Measurements from ENCODE around the gene FBN2.

The FBN2 gene

DNA sequence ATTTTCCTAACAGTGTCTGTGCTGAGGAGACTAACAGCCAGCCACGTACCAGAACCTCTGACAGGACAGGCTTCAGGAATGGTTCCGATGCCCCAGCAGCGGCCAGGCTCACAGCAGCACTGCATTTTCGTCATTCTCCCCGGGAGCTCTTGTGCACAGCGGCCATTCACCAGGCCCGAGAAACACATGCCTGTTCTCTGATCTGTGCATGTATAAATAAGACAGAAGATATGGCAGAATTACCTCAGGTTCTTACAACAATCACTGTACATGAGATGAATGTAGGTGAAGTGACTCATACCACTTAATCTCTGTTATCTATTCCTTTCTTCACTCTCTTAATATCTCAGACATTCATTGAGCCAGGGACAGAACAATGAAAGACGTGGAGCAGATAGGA, 143.0 kb downstream of the FBN2 start:
- H3K27me3 ChIP-seq, result peaks cover 7% of the 10 kb centered on the region
- TF ChIP-seq, protein P1, sequence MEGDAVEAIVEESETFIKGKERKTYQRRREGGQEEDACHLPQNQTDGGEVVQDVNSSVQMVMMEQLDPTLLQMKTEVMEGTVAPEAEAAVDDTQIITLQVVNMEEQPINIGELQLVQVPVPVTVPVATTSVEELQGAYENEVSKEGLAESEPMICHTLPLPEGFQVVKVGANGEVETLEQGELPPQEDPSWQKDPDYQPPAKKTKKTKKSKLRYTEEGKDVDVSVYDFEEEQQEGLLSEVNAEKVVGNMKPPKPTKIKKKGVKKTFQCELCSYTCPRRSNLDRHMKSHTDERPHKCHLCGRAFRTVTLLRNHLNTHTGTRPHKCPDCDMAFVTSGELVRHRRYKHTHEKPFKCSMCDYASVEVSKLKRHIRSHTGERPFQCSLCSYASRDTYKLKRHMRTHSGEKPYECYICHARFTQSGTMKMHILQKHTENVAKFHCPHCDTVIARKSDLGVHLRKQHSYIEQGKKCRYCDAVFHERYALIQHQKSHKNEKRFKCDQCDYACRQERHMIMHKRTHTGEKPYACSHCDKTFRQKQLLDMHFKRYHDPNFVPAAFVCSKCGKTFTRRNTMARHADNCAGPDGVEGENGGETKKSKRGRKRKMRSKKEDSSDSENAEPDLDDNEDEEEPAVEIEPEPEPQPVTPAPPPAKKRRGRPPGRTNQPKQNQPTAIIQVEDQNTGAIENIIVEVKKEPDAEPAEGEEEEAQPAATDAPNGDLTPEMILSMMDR (IDR thresholded peaks at IDR 0.05; ENCODE audit: low read depth, low read length), result no peak
- no peak overlapping the region for H3K4me3 ChIP-seq (ENCODE audit: low read depth, low read length)
- H3K4me1 ChIP-seq, result no peaks in the 10 kb centered on the region
- DNase-seq, result no peak
- no peaks in the 10 kb centered on the region for H3K9me3 ChIP-seq
- H3K36me3 ChIP-seq, result no peaks in the 10 kb centered on the region

DNA sequence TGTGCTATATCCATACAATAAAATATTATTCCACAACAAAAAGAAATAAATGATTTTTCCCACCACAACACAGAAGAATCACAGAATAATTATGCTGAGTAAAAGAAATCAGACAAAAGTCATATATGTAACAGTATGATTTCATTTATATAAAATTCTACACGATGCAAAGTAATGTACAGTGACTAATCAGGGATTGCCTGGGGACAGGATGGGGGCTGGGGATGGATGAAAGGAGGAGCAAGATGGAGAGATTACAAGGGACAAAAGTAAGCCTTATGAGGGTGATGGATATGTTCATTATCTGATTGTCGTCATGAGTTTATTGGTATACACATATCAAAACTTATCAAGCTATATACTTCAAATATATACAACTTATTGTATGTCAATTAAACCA, 154.0 kb downstream of the FBN2 start:
- Histone ChIP-seq H3K4me1 (no peaks in the 10 kb centered on the region), H3K36me3 (no peaks in the 10 kb centered on the region), H3K9me3 (no peaks in the 10 kb centered on the region), H3K4me3 (ENCODE audit: low read depth, low read length) (no peak overlapping the region), H3K27me3 (no peaks in the 10 kb centered on the region; the same call in 1 of the 2 replicates)
- no peak for DNase-seq
- TF ChIP-seq, protein P1 (IDR thresholded peaks at IDR 0.05; ENCODE audit: low read depth, low read length), result no peak

DNA sequence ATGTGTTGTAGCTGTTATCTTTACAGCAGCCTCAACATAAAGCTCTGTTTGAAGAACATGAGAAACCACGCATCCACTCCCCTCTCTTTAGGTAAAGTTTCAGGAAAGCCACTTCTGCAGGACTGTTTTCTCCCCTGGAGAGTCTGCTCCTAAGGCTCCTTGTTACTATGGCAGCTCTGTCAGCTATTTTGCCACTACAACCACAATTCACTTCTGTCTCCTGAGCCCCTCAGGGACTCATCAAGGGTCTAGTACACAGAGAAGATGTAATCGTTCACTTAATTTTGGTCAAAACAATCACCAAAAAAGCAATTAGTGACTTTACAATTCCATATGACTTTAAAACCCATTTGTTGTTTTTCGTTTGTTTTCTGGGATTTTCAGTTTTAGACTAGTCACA, 157.7 kb downstream of the FBN2 start:
- Histone ChIP-seq H3K9me3 (no peaks in the 10 kb centered on the region), H3K4me1 (no peaks in the 10 kb centered on the region), H3K27me3 (no peaks in the 10 kb centered on the region; the same call in 1 of the 2 replicates), H3K4me3 (ENCODE audit: low read depth, low read length) (no peak overlapping the region), H3K36me3 (no peaks in the 10 kb centered on the region)
- DNase-seq, result no peak
- TF ChIP-seq, protein P1 (IDR thresholded peaks at IDR 0.05; ENCODE audit: low read depth, low read length), result no peak

DNA sequence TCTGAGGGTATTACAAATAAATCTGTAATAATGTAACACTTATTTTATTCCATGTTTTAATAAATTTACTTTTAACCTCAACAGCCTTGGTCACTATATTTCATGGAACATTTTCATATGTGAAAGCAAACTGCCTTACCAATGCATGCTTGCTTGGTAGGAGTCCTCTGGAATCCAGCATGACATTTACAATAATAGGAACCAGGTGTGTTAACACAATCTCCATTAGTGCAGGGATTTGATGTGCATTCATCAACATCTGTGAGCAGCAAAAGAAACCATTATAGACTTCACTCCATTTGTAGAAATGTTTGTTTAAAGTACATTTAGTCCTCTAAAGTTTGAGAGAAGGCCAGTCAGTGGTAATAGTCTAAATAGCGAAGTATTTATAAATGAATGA, 159.4 kb downstream of the FBN2 start:
- H3K4me1 ChIP-seq, result no peaks in the 10 kb centered on the region
- no peak overlapping the region for H3K4me3 ChIP-seq (ENCODE audit: low read depth, low read length)
- TF ChIP-seq, protein P1 (IDR thresholded peaks at IDR 0.05; ENCODE audit: low read depth, low read length), result no peak
- no peaks in the 10 kb centered on the region for H3K9me3 ChIP-seq
- no peaks in the 10 kb centered on the region for H3K36me3 ChIP-seq
- H3K27me3 ChIP-seq, result no peaks in the 10 kb centered on the region; the same call in 1 of the 2 replicates
- no peak for DNase-seq

DNA sequence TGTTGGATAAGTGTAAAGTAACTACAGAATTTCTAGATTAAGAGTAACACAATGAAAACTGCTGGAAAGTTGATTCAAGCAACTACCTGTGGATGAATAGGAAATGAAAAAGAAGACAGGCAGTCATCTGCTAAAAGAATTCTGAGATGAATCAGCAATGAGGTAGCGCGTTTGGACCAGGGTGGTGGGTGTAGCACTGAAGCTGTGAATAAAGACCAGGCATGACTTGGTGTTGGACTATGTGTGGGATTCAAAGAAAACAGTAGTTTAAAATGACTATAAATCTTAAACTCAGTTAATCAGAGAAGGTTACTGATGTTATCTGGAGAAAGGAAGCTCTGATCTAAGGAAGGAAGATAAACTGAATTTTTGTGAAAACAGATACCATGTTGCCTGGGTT, 159.8 kb downstream of the FBN2 start:
- Histone ChIP-seq H3K4me1 (no peaks in the 10 kb centered on the region), H3K9me3 (no peaks in the 10 kb centered on the region), H3K27me3 (no peaks in the 10 kb centered on the region; the same call in 1 of the 2 replicates), H3K36me3 (no peaks in the 10 kb centered on the region), H3K4me3 (ENCODE audit: low read depth, low read length) (no peak overlapping the region)
- TF ChIP-seq, protein P1 (IDR thresholded peaks at IDR 0.05; ENCODE audit: low read depth, low read length), result no peak
- no peak for DNase-seq

DNA sequence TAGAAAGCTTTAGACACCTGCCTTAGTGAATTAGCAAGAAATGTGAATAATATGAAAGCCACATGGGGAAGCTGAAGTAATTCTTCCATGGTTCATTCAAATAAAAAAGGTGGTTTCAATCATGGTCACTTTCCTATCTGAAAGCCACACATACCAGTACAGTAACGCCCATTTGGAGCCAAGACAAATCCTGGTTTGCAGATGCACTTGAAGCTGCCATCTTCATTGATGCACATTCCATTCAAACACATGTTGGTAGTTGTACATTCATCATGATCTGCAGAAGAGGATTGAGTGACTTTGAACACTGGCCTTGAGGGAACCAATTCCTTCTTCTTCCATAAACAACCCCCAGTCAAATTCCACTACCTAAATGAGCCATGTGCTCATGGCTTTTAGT, 161.5 kb downstream of the FBN2 start:
- no peaks in the 10 kb centered on the region for H3K36me3 ChIP-seq
- no peaks in the 10 kb centered on the region for H3K9me3 ChIP-seq
- no peak overlapping the region for H3K4me3 ChIP-seq (ENCODE audit: low read depth, low read length)
- TF ChIP-seq, protein P1 (IDR thresholded peaks at IDR 0.05; ENCODE audit: low read depth, low read length), result no peak
- no peak for DNase-seq
- no peaks in the 10 kb centered on the region; the same call in 1 of the 2 replicates for H3K27me3 ChIP-seq
- H3K4me1 ChIP-seq, result no peaks in the 10 kb centered on the region

Measured in BE2C (cell line).